HepG2 (cell line): ENCODE data around the gene LSM14B. TPM values are rescaled to one million over a fixed set of nuclear protein-coding genes. Genes with fewer than 3 reads are reported as not detected.

Experiments used
- BCL6 ChIP-seq: IDR thresholded peaks from 2 replicates; pipeline ENCODE4 v1.6.1; 2016; ENCODE audit warnings: missing genetic modification reagents, missing compliant biosample characterization
- GATA4 ChIP-seq: sonication (generic); IDR thresholded peaks from 2 replicates; pipeline ENCODE4 v1.6.1; 2016; ENCODE audit warnings: antibody characterized with exemption, low read depth, borderline replicate concordance
- GMEB2 ChIP-seq: IDR thresholded peaks from 2 replicates; pipeline ENCODE4 v1.6.1; 2016; ENCODE audit warnings: missing biosample characterization, missing genetic modification reagents, low read depth
- HOXA5 ChIP-seq: sonication (generic); formaldehyde crosslinking; IDR thresholded peaks from 2 replicates; pipeline ENCODE4 v1.4.0; 2020; ENCODE audit warnings: missing genetic modification reagents
- MED13 ChIP-seq: sonication (generic); formaldehyde crosslinking; IDR thresholded peaks from 2 replicates; pipeline ENCODE4 v1.5.0; 2020; ENCODE audit warnings: missing genetic modification reagents
- NBN ChIP-seq: fragments of 450-650 bp; conservative IDR thresholded peaks from 2 replicates; pipeline ENCODE4 v1.6.1; 2017
- NCOA5 ChIP-seq: sonication (generic); formaldehyde crosslinking; IDR thresholded peaks from 2 replicates; pipeline ENCODE4 v1.4.0; 2020; ENCODE audit warnings: missing genetic modification reagents
- NR2F6 ChIP-seq, 2 experiments: IDR thresholded peaks; 2 replicates each; pipeline ENCODE4 v1.6.1; 2016; ENCODE audit warnings: antibody characterized with exemption in 1 of 2, mild to moderate bottlenecking in 1 of 2
- RARG ChIP-seq: sonication (generic); formaldehyde crosslinking; IDR thresholded peaks from 2 replicates; pipeline ENCODE4 v1.4.0; 2020; ENCODE audit warnings: low read depth, mild to moderate bottlenecking, missing genetic modification reagents
- STAG1 ChIP-seq: sonication (generic); formaldehyde crosslinking; IDR thresholded peaks from 2 replicates; pipeline ENCODE4 v1.4.0; 2020; ENCODE audit warnings: missing genetic modification reagents
- ZBTB10 ChIP-seq: sonication (generic); formaldehyde crosslinking; IDR thresholded peaks from 2 replicates; pipeline ENCODE4 v1.4.0; 2020; ENCODE audit warnings: missing genetic modification reagents, borderline replicate concordance
- ZNF280B ChIP-seq: sonication (generic); formaldehyde crosslinking; IDR thresholded peaks from 2 replicates; pipeline ENCODE4 v1.5.0; 2020; ENCODE audit warnings: missing genetic modification reagents, mild to moderate bottlenecking, borderline replicate concordance
- ZNF468 ChIP-seq: sonication (generic); formaldehyde crosslinking; IDR thresholded peaks from 2 replicates; pipeline ENCODE4 v1.8.0; 2022; ENCODE audit warnings: mild to moderate bottlenecking, moderate library complexity, missing genetic modification reagents
- ZNF556 ChIP-seq: sonication (generic); formaldehyde crosslinking; IDR thresholded peaks from 2 replicates; pipeline ENCODE4 v1.4.0; 2020; ENCODE audit warnings: mild to moderate bottlenecking, missing genetic modification reagents, borderline replicate concordance
- ZNF687 ChIP-seq: sonication (generic); formaldehyde crosslinking; IDR thresholded peaks from 2 replicates; pipeline ENCODE4 v1.5.1; 2020; ENCODE audit warnings: mild to moderate bottlenecking, missing genetic modification reagents, moderate library complexity
- ZXDC ChIP-seq: sonication (generic); formaldehyde crosslinking; IDR thresholded peaks from 2 replicates; pipeline ENCODE4 v1.5.0; 2020; ENCODE audit warnings: mild to moderate bottlenecking, missing genetic modification reagents
- polyA plus RNA-seq, 8 experiments: library from polyadenylated mRNA; depleted of rRNA in 3 of 8; stranded (reverse) in 7 of 8; unstranded in 1 of 8; fragments of >200 nt; fragmentation: Illumina TruSeq in 4 of 8; extraction: Trizol in 4 of 8; gene quantifications; 2 replicates each; pipeline versions ENCODE4 v1.2.1 to v1.2.3, GENCODE V29; 2011 to 2016; ENCODE audit warnings: low read depth in 4 of 8, missing spikeins in 1 of 8, mixed read lengths in 1 of 8; ENCODE audit not compliant: insufficient read depth in 1 of 8
- total RNA-seq, 5 experiments: library from RNA; depleted of rRNA; stranded (reverse); fragments of >200 nt; fragmentation: Illumina TruSeq; extraction: Trizol; gene quantifications; 2 replicates each; pipeline ENCODE4 v1.2.3, GENCODE V29; 2016; ENCODE audit warnings: low read depth in 1 of 5

Gene LSM14B
- total and polyA plus RNA-seq, 2 of the 13 experiments (the other 11 are each of a cell fraction or from before 2014, with no cell fraction given): 43.3 to 79.2 TPM

GRCh38 chr20:62151835-62152364, 29.6 kb downstream of the LSM14B start (continued):
- TF ChIP-seq GATA4: no peak
- TF ChIP-seq ZNF280B: no peak
- no peak for TF ChIP-seq ZBTB10
- TF ChIP-seq GMEB2: no peak
- no peak for TF ChIP-seq ZNF556 (CRISPR knock-in tag)
- TF ChIP-seq MED13 (CRISPR knock-in tag): no peak
- no peak for TF ChIP-seq RARG (CRISPR knock-in tag)
- TF ChIP-seq ZNF687 (CRISPR knock-in tag): peak; percentile 16
- no peak for TF ChIP-seq ZXDC (CRISPR knock-in tag)
- TF ChIP-seq NR2F6 (IDR thresholded peaks at IDR 0.05): no peak
- TF ChIP-seq NR2F6 (CRISPR knock-in tag; IDR thresholded peaks at IDR 0.05): no peak
- TF ChIP-seq HOXA5 (CRISPR knock-in tag): no peak
- no peak for TF ChIP-seq BCL6 (CRISPR knock-in tag)
- TF ChIP-seq NCOA5 (CRISPR knock-in tag): no peak
- no peak for TF ChIP-seq NBN
- TF ChIP-seq ZNF468 (CRISPR knock-in tag): no peak
- no peak for TF ChIP-seq STAG1
